ENCODE data around the gene GALNT9.

DNA sequence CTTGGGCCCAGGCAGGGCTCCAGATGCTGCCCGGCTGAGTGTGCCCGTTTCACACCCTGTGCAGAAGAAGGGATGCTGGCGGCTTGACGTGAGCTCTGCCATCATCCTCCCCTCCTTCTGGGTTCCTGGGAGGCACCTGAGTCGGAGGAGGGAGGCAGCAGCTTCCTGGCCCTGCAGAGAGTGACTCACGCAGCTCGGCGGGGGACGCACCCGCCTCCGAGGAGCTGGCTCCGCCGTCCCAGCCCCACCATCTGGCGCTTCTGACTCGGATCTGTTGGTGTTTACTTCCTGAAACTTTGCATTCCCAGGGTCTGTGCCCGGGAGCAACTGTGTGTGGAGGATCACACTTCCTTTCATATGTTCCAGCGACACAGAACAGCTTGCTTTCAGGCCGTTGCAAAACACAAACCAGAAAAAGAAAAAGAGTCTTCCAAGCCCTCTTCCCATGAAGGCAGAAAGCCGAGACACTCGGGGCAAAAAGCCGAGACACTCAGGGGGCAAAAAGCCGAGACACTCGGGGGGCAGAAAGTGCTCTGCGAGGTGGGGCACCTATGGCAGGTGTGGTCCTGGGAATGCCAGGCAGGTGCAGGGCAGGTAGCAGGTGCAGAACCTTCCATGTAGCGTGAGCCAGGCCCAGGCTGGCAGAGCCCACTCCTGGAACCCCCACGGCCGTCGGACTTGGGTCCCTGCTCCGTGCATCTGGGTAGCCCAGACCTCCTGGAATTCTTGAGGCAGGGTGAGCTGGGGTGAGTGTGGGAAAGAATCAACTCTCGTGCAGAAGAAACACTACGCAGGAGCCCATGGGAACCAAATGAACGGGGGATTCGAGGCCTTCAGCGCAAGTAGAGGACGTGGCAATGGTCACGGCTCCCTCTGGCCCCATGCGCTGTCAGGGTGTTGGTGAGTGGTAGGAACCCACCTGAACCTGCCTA, 27.6 kb upstream of the GALNT9 start:
- TF ChIP-seq CTCF (IDR thresholded peaks at IDR 0.05; ENCODE audit: low read depth, low read length), result no peak
- no peak for TF ChIP-seq EZH2phosphoT487 (IDR thresholded peaks at IDR 0.05; ENCODE audit: low read depth)

All from OCI-LY3 (cell line).